ENCODE measurements around the gene TMED1. TPM values are rescaled to one million over a fixed set of nuclear protein-coding genes. Genes with fewer than 3 reads are reported as not detected.

TMED1 gene
- total RNA-seq, 1 experiment from 2014 or later = 32.3 TPM

DNA sequence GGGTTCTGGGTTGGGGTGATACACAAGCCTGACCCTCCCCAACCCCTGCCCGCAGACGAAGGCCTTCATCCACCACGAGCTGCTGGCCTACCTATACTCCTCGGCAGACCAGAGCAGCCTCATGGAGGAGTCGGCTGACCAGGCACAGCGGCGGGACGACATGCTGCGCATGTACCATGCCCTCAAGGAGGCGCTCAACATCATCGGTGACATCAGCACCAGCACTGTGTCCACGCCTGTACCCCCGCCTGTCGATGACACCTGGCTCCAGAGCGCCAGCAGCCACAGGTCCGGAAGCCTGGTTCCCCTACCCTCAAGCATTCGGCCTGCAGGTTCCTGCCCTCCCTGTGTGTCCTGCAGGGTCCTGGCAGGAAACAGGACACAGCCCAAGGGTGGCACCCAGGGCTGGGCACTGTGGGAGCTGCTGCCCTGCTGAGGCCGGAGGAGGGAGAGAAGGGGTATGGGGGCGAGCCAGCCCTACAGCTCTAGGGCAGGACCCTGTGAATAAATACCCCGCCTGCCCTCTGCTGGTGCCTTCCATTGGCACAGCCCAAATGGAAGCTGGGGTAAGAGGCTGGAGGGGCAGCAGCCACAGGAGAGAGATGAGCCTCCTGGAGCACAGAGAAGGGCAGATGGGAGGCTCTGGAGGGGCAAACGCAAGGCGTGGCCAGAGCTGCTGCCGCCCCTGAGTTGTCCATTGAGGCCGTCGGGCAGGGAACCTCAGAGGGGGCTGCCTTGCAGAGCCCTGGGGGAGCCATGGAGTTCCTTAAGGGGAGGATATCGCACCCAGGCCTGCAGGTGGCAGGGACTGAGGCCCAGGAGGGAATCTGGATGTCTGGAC is 6.8 kb downstream of the TMED1 start:
- Histone ChIP-seq H2BK20ac (ENCODE audit: low read depth, low read length, poor library complexity, severe bottlenecking) (no peak overlapping the region), H3K9me3 (ENCODE audit: control insufficient read depth, low read depth, low read length) (no peaks in the 10 kb centered on the region), H3K18ac (ENCODE audit: insufficient read length, low read depth, low read length) (no peak overlapping the region), H2BK120ac (ENCODE audit: low read depth, low read length, poor library complexity, severe bottlenecking) (no peak overlapping the region), H3K79me2 (ENCODE audit: insufficient read depth, low read length) (no peaks in the 10 kb centered on the region), H3K27me3 (ENCODE audit: insufficient read depth, low read length) (no peaks in the 10 kb centered on the region), H3K14ac (ENCODE audit: insufficient read depth, low read length) (no peak overlapping the region), H3K4ac (ENCODE audit: low read depth, low read length) (no peak overlapping the region), H4K20me1 (ENCODE audit: control insufficient read depth, insufficient read depth, insufficient read length) (no peaks in the 10 kb centered on the region), H3T11ph (ENCODE audit: low read length) (no peak overlapping the region), H2AFZ (ENCODE audit: low read length) (no peak overlapping the region), H3K27ac (ENCODE audit: insufficient read length, low read depth, low read length) (no peak overlapping the region), H2BK12ac (ENCODE audit: insufficient read length, low read depth, low read length) (no peak overlapping the region), H3K79me1 (ENCODE audit: insufficient read depth, low read depth, low read length, poor library complexity, severe bottlenecking) (no peaks in the 10 kb centered on the region), H2AK5ac (ENCODE audit: insufficient read length, low read length) (no peak overlapping the region), H3K9ac (ENCODE audit: extremely low read depth, insufficient read length, low read length) (no peak overlapping the region), H4K8ac (replicated peaks; ENCODE audit: insufficient read length, low read depth, low read length) (no peak overlapping the region), H3K23me2 (ENCODE audit: insufficient read length, low read depth, low read length, poor library complexity, severe bottlenecking) (no peaks in the 10 kb centered on the region), H4K91ac (ENCODE audit: insufficient read length, low read depth, low read length) (no peak overlapping the region), H2BK15ac (ENCODE audit: low read depth, low read length) (no peak overlapping the region), H3K4me2 (ENCODE audit: insufficient read depth, insufficient read length, low read length) (no peak overlapping the region), H2BK5ac (ENCODE audit: insufficient read length, low read length) (no peak overlapping the region), H4K5ac (ENCODE audit: insufficient read length, low read depth, low read length) (no peak overlapping the region), H3K4me1 (ENCODE audit: insufficient read depth, low read length) (no peaks in the 10 kb centered on the region), H3K23ac (ENCODE audit: insufficient read length, low read depth, low read length) (no peak overlapping the region), H3K56ac (ENCODE audit: insufficient read length, low read depth, low read length) (no peak overlapping the region)
- peak; percentile 75 for DNase-seq
- TF ChIP-seq, protein P1, sequence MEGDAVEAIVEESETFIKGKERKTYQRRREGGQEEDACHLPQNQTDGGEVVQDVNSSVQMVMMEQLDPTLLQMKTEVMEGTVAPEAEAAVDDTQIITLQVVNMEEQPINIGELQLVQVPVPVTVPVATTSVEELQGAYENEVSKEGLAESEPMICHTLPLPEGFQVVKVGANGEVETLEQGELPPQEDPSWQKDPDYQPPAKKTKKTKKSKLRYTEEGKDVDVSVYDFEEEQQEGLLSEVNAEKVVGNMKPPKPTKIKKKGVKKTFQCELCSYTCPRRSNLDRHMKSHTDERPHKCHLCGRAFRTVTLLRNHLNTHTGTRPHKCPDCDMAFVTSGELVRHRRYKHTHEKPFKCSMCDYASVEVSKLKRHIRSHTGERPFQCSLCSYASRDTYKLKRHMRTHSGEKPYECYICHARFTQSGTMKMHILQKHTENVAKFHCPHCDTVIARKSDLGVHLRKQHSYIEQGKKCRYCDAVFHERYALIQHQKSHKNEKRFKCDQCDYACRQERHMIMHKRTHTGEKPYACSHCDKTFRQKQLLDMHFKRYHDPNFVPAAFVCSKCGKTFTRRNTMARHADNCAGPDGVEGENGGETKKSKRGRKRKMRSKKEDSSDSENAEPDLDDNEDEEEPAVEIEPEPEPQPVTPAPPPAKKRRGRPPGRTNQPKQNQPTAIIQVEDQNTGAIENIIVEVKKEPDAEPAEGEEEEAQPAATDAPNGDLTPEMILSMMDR (conservative IDR thresholded peaks at IDR 0.05) = peak; percentile 47; the same call in 2 of the 3 replicates
- Mint-ChIP-seq H3K27ac (0 out of 7 replicates have a peak overlapping the region, but pooled peaks of 1 of the 3 experiments have one; percentile 44), H3K36me3 (ENCODE audit: insufficient read depth in 1 of 3, low read depth in 3 of 3) (peaks cover 18 to 46% (median 43%) of the 10 kb centered on the region in 3 experiments; a peak in 5 of 7 replicates), H3K9me3 (no peaks in the 10 kb centered on the region), H3K27me3 (ENCODE audit: low read depth) (no peaks in the 10 kb centered on the region), H3K4me3 (no peak overlapping the region), H3K4me1 (no peaks in the 10 kb centered on the region)
- no CpG with 5 or more reads among the region's 26 CpGs for WGBS (ENCODE audit: extremely low coverage, insufficient read length, low lambda C conversion rate)

Data from H9 (cell line).